ENCODE results near the gene PCDH1.

Gene PCDH1

DNA sequence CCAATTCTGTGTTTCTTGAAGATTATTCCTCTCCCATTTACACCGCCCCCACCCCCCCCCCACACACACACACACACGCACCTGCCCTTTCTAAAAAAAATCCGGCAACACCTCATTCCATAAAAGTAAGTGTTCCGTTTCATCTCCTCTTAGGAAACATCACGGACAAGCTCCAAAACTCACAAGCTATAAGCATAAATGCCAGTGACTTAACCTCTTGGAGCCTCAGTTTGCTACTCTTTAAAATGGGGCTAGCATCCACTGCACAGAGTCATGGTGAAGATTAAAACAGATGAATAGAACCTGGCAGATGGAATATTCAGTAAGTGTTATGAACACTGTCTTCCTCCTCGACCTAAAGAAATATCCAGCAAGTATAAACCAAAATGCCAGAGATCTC, 70.5 kb downstream of the PCDH1 start:
- DNase-seq (ENCODE audit: low read depth): no peak

DNA sequence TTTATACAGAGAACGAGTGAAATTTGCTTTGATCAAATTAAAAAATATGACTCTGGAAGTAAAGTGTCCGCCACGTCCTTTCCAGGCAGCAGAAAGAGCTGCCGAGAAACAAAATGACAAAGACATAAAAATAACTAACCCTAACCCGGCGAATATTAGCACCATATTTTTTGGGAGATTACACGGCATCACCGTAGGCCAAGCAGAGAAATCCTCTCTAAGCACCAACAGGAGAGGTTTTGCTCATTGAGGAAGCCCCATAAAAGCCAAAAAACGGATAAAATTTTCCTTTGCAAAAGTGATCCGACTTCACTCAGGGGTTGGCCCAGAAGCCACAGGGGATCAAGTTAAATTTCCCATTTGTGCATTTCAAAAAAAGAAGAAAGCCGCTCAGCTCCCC, 70.9 kb downstream of the PCDH1 start:
- no peak for DNase-seq (ENCODE audit: low read depth)

DNA sequence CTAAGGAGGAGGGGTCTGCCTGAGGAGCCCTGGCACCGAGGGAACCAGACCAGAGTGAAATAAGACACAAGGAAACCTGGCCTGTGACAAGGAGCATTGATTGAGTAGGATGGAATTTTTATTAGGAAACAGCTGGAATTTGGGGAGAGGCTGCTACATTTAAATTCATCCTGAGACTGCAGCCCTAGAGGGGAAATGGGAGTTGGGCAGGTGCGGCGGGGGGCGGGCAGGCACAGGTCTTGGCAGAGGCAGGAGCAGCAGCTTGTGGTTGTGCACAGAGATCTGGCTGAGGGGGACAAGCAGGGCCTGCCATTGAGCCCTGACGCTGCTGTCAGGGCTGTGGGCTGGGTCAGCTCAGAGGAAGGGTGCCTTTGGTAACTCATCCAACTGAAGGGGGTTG, 71.6 kb downstream of the PCDH1 start:
- DNase-seq (ENCODE audit: low read depth): no peak

DNA sequence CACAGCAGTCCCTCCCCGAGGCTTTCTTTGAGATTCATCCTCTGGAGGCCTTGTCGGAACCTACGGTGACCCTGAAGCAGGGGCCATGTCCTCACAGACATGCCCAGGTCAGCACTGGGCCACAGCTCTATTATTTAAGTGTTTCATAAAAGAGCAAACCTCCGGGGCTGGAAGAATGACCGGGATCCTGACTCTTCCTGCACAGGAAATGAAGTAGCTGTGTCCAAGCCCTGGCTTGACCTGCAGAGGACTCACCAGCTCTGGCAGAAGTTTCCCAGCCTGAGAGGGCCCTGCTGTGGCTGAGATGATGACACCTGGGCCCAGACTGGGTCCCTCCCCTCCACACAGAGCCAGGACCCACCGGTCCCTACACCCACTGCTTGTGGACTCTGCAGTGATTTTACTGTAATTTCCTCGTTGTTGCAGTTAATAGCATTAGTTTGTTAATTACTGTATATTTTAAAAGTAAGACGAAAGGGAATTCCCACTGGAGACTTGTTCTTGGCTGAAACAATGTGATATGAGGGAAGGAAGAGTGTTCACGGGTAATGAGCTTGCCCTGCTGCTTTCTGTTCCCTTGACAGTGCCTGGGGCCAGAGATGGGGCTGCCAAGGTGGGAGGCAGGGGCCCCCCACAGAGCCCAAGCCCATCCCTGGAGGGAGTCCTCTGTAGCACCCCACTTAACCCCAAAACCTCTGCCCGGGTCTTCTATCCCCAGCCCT, 72.2 kb downstream of the PCDH1 start:
- no peak for DNase-seq (ENCODE audit: low read depth)

DNA sequence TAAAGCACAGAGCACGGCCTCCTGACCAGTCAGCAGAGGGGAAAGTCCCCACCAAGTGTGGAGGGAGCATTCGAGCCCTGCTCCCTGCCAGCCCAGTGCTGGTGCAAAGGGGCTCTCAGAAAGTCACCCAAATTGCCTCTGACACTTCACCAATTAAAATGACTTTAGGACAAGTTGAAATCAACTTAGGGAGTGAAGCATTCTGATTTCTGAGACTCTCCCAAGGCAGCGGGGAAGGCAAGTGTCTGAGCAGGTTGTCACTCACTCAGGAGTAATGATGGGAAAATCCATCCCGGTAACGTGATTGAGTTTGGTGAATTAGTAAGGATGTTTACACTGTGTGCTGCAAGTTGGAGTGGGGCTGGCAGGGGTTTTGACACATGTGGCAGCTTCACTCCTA, 73.7 kb downstream of the PCDH1 start:
- no peak for DNase-seq (ENCODE audit: low read depth)
